Coronary artery (tissue), 2 donors: ENCODE results near the gene HELZ.

Experiments
- DNase-seq: peaks from one replicate; pipeline ENCODE4 v3.0.0-alpha.2; 2017; ENCODE audit warnings: low spot score
- H3K27ac ChIP-seq, 2 donors: fragments of 200-600 bp; sonication (generic); one replicate each; pipeline ENCODE4 v1.5.1; 2016 to 2019
- H3K4me3 ChIP-seq: fragments of 200-600 bp; sonication (generic); 2 replicates; pipeline ENCODE4 v1.5.1; 2016; ENCODE audit warnings: mild to moderate bottlenecking, moderate library complexity
- CTCF ChIP-seq: fragments of 200-600 bp; sonication (generic); IDR thresholded peaks from one replicate; pipeline ENCODE4 v1.5.1; 2019; ENCODE audit warnings: antibody characterized with exemption

The HELZ gene

GRCh38 chr17:67123699-67124098, 121.3 kb downstream of the HELZ start:
- H3K4me3 ChIP-seq = no peak overlapping the region
- DNase-seq = no peak
- no peak overlapping the region for H3K27ac ChIP-seq
- TF ChIP-seq CTCF = no peak

- TF ChIP-seq CTCF = no peak
- H3K27ac ChIP-seq = no peak overlapping the region
- no peak overlapping the region for H3K4me3 ChIP-seq
- no peak for DNase-seq
Observed at GRCh38 chr17:67121316-67121891, 123.6 kb downstream of the HELZ start.

- DNase-seq = no peak
- no peak for TF ChIP-seq CTCF
- no peak overlapping the region for H3K27ac ChIP-seq
Observed at GRCh38 chr17:67119102-67119501, 125.9 kb downstream of the HELZ start.

GRCh38 chr17:67116045-67116575, 128.9 kb downstream of the HELZ start:
- TF ChIP-seq CTCF = no peak

More at GRCh38 chr17:67119102-67119501, 125.9 kb downstream of the HELZ start:
- H3K4me3 ChIP-seq = no peak overlapping the region

GRCh38 chr17:67115401-67115800, 129.6 kb downstream of the HELZ start:
- TF ChIP-seq CTCF = no peak
- no peak for DNase-seq
- Histone ChIP-seq H3K27ac (no peak overlapping the region), H3K4me3 (no peak overlapping the region)

More at GRCh38 chr17:67116045-67116575, 128.9 kb downstream of the HELZ start:
- DNase-seq = no peak
- Histone ChIP-seq H3K27ac (no peak overlapping the region), H3K4me3 (no peak overlapping the region)

- no peak for TF ChIP-seq CTCF
- H3K27ac ChIP-seq = no peak overlapping the region
Observed at GRCh38 chr17:67113486-67113885, 131.5 kb downstream of the HELZ start.

GRCh38 chr17:67111808-67112207, 133.2 kb downstream of the HELZ start:
- no peak for DNase-seq
- no peak for TF ChIP-seq CTCF
- no peak overlapping the region for H3K27ac ChIP-seq
- no peak overlapping the region for H3K4me3 ChIP-seq

More at GRCh38 chr17:67113486-67113885, 131.5 kb downstream of the HELZ start:
- H3K4me3 ChIP-seq = no peak overlapping the region
- no peak for DNase-seq
